ENCODE results near the gene LSM14B.

DNA sequence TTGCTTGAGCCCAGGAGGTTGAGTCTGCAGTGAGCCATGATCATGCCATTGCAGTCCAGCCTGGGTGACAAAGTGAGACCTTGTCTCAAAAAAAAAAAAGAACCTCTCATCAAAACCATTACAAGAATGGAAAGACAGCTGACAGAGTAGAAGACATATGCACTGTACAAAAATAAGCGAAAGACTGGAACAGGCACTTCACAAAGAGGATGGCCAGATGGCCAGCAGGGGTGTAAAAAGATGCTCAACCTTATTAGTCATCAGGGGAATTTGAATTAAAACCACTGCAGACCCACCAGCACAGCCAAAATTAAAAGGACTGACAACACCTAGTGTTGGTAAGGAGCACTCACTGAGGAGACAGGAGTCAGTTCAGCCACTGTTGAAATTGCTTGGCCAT is 43.1 kb upstream of the LSM14B start:
- no peak for TF ChIP-seq EGR1 (IDR thresholded peaks at IDR 0.05; ENCODE audit: low read depth)
- no peak for TF ChIP-seq TCF7L2 (IDR thresholded peaks at IDR 0.05; ENCODE audit: borderline replicate concordance, extremely low read depth, insufficient read depth, insufficient read length)
- TF ChIP-seq EZH2phosphoT487 (IDR thresholded peaks at IDR 0.05; ENCODE audit: borderline replicate concordance), result no peak
- TF ChIP-seq POLR2A (IDR thresholded peaks at IDR 0.05; ENCODE audit: borderline replicate concordance, extremely low read depth, insufficient read depth, insufficient read length), result no peak
- TF ChIP-seq, protein P1, sequence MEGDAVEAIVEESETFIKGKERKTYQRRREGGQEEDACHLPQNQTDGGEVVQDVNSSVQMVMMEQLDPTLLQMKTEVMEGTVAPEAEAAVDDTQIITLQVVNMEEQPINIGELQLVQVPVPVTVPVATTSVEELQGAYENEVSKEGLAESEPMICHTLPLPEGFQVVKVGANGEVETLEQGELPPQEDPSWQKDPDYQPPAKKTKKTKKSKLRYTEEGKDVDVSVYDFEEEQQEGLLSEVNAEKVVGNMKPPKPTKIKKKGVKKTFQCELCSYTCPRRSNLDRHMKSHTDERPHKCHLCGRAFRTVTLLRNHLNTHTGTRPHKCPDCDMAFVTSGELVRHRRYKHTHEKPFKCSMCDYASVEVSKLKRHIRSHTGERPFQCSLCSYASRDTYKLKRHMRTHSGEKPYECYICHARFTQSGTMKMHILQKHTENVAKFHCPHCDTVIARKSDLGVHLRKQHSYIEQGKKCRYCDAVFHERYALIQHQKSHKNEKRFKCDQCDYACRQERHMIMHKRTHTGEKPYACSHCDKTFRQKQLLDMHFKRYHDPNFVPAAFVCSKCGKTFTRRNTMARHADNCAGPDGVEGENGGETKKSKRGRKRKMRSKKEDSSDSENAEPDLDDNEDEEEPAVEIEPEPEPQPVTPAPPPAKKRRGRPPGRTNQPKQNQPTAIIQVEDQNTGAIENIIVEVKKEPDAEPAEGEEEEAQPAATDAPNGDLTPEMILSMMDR (IDR thresholded peaks at IDR 0.05 in 2 of 3, conservative IDR thresholded peaks at IDR 0.05 in 1 of 3; ENCODE audit: borderline replicate concordance in 1 of 3, insufficient read depth in 1 of 3, low read depth in 2 of 3, low read length in 2 of 3), result no peak
- no peak for TF ChIP-seq RAD21 (IDR thresholded peaks at IDR 0.05; ENCODE audit: low read depth)
- TF ChIP-seq, protein P2, sequence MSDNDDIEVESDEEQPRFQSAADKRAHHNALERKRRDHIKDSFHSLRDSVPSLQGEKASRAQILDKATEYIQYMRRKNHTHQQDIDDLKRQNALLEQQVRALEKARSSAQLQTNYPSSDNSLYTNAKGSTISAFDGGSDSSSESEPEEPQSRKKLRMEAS (IDR thresholded peaks at IDR 0.05), result no peak
- TF ChIP-seq EZH2 (IDR thresholded peaks at IDR 0.05), result no peak
